HEK293T (cell line): Measurements from ENCODE around the gene STK4.

Experiments
- ARNT ChIP-seq: fragments of 450-650 bp; IDR thresholded peaks from 2 replicates; pipeline ENCODE4 v1.6.1; 2017; ENCODE audit warnings: mild to moderate bottlenecking
- BHLHE40 ChIP-seq: fragments of 450-650 bp; IDR thresholded peaks from 2 replicates; pipeline ENCODE4 v1.6.1; 2016; ENCODE audit warnings: mild to moderate bottlenecking, moderate library complexity, borderline replicate concordance
- CTBP1 ChIP-seq: fragments of 450-650 bp; IDR thresholded peaks from 2 replicates; pipeline ENCODE4 v1.6.1; 2016; ENCODE audit warnings: borderline replicate concordance
- ELF4 ChIP-seq: fragments of 450-650 bp; IDR thresholded peaks from 2 replicates; pipeline ENCODE4 v1.6.1; 2017; ENCODE audit warnings: antibody characterized with exemption
- FOXA1 ChIP-seq: fragments of 450-650 bp; IDR thresholded peaks from 2 replicates; pipeline ENCODE4 v1.6.1; 2016; ENCODE audit warnings: mild to moderate bottlenecking
- FOXM1 ChIP-seq: fragments of 450-650 bp; IDR thresholded peaks from 2 replicates; pipeline ENCODE4 v1.6.1; 2017; ENCODE audit warnings: mild to moderate bottlenecking, borderline replicate concordance
- HDGF ChIP-seq: fragments of 450-650 bp; IDR thresholded peaks from 2 replicates; pipeline ENCODE4 v1.6.1; 2017; ENCODE audit warnings: antibody characterized with exemption, borderline replicate concordance
- LEF1 ChIP-seq: fragments of 450-650 bp; IDR thresholded peaks from 2 replicates; pipeline ENCODE4 v1.6.1; 2017; ENCODE audit warnings: mild to moderate bottlenecking, borderline replicate concordance
- NFRKB ChIP-seq: fragments of 450-650 bp; IDR thresholded peaks from 2 replicates; pipeline ENCODE4 v1.6.1; 2016; ENCODE audit warnings: mild to moderate bottlenecking, moderate library complexity
- SP1 ChIP-seq: fragments of 450-650 bp; IDR thresholded peaks from 2 replicates; pipeline ENCODE4 v1.6.1; 2017
- TARDBP ChIP-seq: fragments of 450-650 bp; IDR thresholded peaks from 2 replicates; pipeline ENCODE4 v1.6.1; 2016
- ZNF384 ChIP-seq: fragments of 450-650 bp; IDR thresholded peaks from 2 replicates; pipeline ENCODE4 v1.6.1; 2016
- TF ChIP-seq, protein P1 (sequence below): fragments of 450-650 bp; IDR thresholded peaks from 2 replicates; pipeline ENCODE4 v1.6.1; 2016

DNA sequence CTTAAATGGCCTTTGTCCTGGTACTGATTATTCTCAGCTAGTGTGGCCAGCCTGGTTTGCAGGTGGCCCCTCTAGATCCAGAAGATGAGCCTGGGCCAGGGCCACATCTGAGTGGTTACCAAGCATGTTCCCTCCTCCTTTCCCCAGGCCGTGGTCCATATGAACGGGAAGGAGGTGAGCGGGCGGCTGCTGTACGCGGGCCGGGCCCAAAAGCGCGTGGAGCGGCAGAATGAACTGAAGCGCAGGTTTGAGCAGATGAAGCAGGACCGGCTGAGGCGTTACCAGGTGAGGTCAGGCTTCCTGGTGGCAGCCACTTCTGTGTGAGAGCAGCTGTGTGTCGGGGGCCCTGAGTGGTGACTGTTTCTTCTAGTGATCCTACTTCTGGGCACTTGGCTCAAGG lies 44.9 kb upstream of the STK4 start:
- TF ChIP-seq BHLHE40 (no peak), SP1 (no peak), LEF1 (no peak), CTBP1 (no peak), FOXM1 (no peak), TARDBP (no peak), NFRKB (no peak), ARNT (no peak), HDGF (no peak), FOXA1 (no peak), ZNF384 (no peak), ELF4 (no peak)
- TF ChIP-seq, protein P1, sequence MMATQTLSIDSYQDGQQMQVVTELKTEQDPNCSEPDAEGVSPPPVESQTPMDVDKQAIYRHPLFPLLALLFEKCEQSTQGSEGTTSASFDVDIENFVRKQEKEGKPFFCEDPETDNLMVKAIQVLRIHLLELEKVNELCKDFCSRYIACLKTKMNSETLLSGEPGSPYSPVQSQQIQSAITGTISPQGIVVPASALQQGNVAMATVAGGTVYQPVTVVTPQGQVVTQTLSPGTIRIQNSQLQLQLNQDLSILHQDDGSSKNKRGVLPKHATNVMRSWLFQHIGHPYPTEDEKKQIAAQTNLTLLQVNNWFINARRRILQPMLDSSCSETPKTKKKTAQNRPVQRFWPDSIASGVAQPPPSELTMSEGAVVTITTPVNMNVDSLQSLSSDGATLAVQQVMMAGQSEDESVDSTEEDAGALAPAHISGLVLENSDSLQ: no peak
